HCT116 (cell line): Measurements from ENCODE around the gene DDAH1. TPM values are rescaled to one million over a fixed set of nuclear protein-coding genes. Genes with fewer than 3 reads are reported as not detected.

Source experiments
- ATAC-seq: fragments of 200-7000 bp; cut with Tn5 transposase; 2 replicates; pipeline ENCODE4 v1.9.1; 2020; ENCODE audit warnings: mild to moderate bottlenecking, moderate library complexity
- BruUV-seq: library from RNA; stranded (reverse); fragments of 400-500 nt; replicated peaks from 2 replicates; lab custom pipeline; 2021; lab: Mats Ljungman, UMichigan
- CTCF ChIA-PET: fragments of 300-600 bp; sonication (Branson Sonifier 250); formaldehyde crosslinking; loops from one replicate; lab custom pipeline; 2021; ENCODE audit warnings: antibody characterized with exemption; lab: Charles Lee
- POLR2A ChIA-PET: fragments of 300-600, 350-600 bp; sonication (Branson Sonifier 250); formaldehyde crosslinking; loops from one replicate; lab custom pipeline; 2021; ENCODE audit warnings: antibody characterized with exemption; lab: Charles Lee
- RAD21 ChIA-PET, 2 experiments: fragments of 300-600 bp; sonication (Branson Sonifier 250); formaldehyde crosslinking; loops; one replicate each; lab custom pipeline; 2023; ENCODE audit warnings: low total read pairs in 2 of 2; ENCODE audit not compliant: uncharacterized antibody in 2 of 2, unreplicated experiment in 2 of 2, low non-redundant PET in 1 of 2; lab: Charles Lee
- DNase-seq: peaks from one replicate; pipeline ENCODE4 v3.0.0-alpha.2; 2010; ENCODE audit warnings: low read depth, low spot score
- H2AFZ ChIP-seq: fragments of 200-600 bp; shearing (Covaris generic), sonication (generic); 2 replicates; pipeline ENCODE4 v1.6.1; 2017; ENCODE audit warnings: low read depth, mixed run types, mixed read lengths, antibody characterized with exemption, low read length; ENCODE audit not compliant: poor library complexity, severe bottlenecking
- H3K27ac ChIP-seq: 2 replicates; pipeline ENCODE4 v1.5.1; 2012; ENCODE audit warnings: low read depth, low read length
- H3K27me3 ChIP-seq: fragments of 200-600 bp; sonication (generic); 2 replicates; pipeline ENCODE4 v1.6.1; 2016; ENCODE audit warnings: mixed run types, low read length, mixed read lengths; ENCODE audit not compliant: insufficient read depth
- H3K36me3 ChIP-seq, 2 experiments: fragments of 200-500 bp in 1 of 2; fragments of 200-600 bp in 1 of 2; sonication (Bioruptor generic) in 1 of 2; sonication (generic) in 1 of 2; 2 replicates each; pipeline versions ENCODE4 v1.5.1 to v1.6.1; 2014 to 2016; ENCODE audit warnings: low read length in 2 of 2, inconsistent platforms in 1 of 2, mixed read lengths in 1 of 2, mixed run types in 1 of 2; ENCODE audit not compliant: insufficient read depth in 2 of 2, control insufficient read depth in 1 of 2
- H3K4me1 ChIP-seq, 2 experiments: fragments of 200-600 bp in 1 of 2; sonication (generic) in 1 of 2; 2 replicates each; pipeline versions ENCODE4 v1.5.1 to v1.6.1; 2012 to 2017; ENCODE audit warnings: low read length in 2 of 2, inconsistent platforms in 1 of 2, mild to moderate bottlenecking in 1 of 2, mixed read lengths in 1 of 2, mixed run types in 1 of 2, moderate library complexity in 1 of 2; ENCODE audit not compliant: insufficient read depth in 2 of 2, control insufficient read depth in 1 of 2
- H3K4me2 ChIP-seq: fragments of 200-600 bp; sonication (generic); 2 replicates; pipeline ENCODE4 v1.6.1; 2017; ENCODE audit warnings: mixed run types, low read length, mixed read lengths
- H3K4me3 ChIP-seq, 2 experiments: fragments of 200-600 bp in 1 of 2; sonication (generic) in 1 of 2; replicated peaks in 1 of 2; 2 replicates each; pipeline ENCODE4 v1.5.1; 2011 to 2016; ENCODE audit warnings: low read length in 2 of 2, control low read depth in 1 of 2, low read depth in 1 of 2, mild to moderate bottlenecking in 1 of 2, mixed read lengths in 1 of 2, mixed run types in 1 of 2
- H3K79me2 ChIP-seq: fragments of 200-600 bp; sonication (generic); 2 replicates; pipeline ENCODE4 v1.6.1; 2017; ENCODE audit warnings: mild to moderate bottlenecking, mixed run types, low read length, moderate library complexity, mixed read lengths; ENCODE audit not compliant: insufficient read depth
- H3K9ac ChIP-seq: fragments of 200-600 bp; sonication (generic); 2 replicates; pipeline ENCODE4 v1.6.1; 2016; ENCODE audit warnings: low read length, mixed read lengths
- H3K9me2 ChIP-seq: fragments of 200-600 bp; sonication (generic), shearing (Covaris generic); 2 replicates; pipeline ENCODE4 v1.6.1; 2017; ENCODE audit warnings: mixed run types, mild to moderate bottlenecking, moderate library complexity; ENCODE audit not compliant: insufficient read depth
- H3K9me3 ChIP-seq, 2 experiments: fragments of 200-500 bp in 1 of 2; fragments of 200-600 bp in 1 of 2; sonication (Bioruptor generic) in 1 of 2; sonication (generic) in 1 of 2; 2 replicates each; pipeline ENCODE4 v1.6.1; 2014 to 2017; ENCODE audit warnings: low read length in 2 of 2, mixed read lengths in 2 of 2, inconsistent platforms in 1 of 2, low read depth in 1 of 2, mild to moderate bottlenecking in 1 of 2, mixed run types in 1 of 2, moderate library complexity in 1 of 2; ENCODE audit not compliant: control insufficient read depth in 1 of 2, insufficient read depth in 1 of 2
- H4K20me1 ChIP-seq: fragments of 200-600 bp; sonication (generic), shearing (Covaris generic); 2 replicates; pipeline ENCODE4 v1.6.1; 2017; ENCODE audit warnings: mixed run types, mild to moderate bottlenecking, moderate library complexity; ENCODE audit not compliant: insufficient read depth
- CEBPB ChIP-seq: IDR thresholded peaks from 2 replicates; pipeline ENCODE4 v1.6.1; 2012; ENCODE audit warnings: low read depth
- EGR1 ChIP-seq: IDR thresholded peaks from 2 replicates; pipeline ENCODE4 v1.6.1; 2012; ENCODE audit warnings: low read depth
- ELF1 ChIP-seq: IDR thresholded peaks from 2 replicates; pipeline ENCODE4 v1.6.1; 2012; ENCODE audit warnings: low read depth, borderline replicate concordance
- JUND ChIP-seq: IDR thresholded peaks from 2 replicates; pipeline ENCODE4 v1.6.1; 2012
- POLR2A ChIP-seq: IDR thresholded peaks from 2 replicates; pipeline ENCODE4 v1.7.0; 2011; ENCODE audit warnings: borderline replicate concordance; ENCODE audit not compliant: insufficient read depth, insufficient read length; ENCODE audit errors: extremely low read depth
- POLR2AphosphoS5 ChIP-seq: IDR thresholded peaks from 2 replicates; pipeline ENCODE4 v1.6.1; 2011; ENCODE audit warnings: mild to moderate bottlenecking, low read depth, low read length, moderate library complexity
- REST ChIP-seq: IDR thresholded peaks from 2 replicates; pipeline ENCODE4 v1.6.1; 2012; ENCODE audit warnings: low read depth
- SP1 ChIP-seq: IDR thresholded peaks from 2 replicates; pipeline ENCODE4 v1.6.1; 2012; ENCODE audit warnings: low read depth
- SRF ChIP-seq: IDR thresholded peaks from 2 replicates; pipeline ENCODE4 v1.6.1; 2012; ENCODE audit warnings: low read depth
- TCF7L2 ChIP-seq: IDR thresholded peaks from 2 replicates; pipeline ENCODE4 v1.7.0; 2011; ENCODE audit warnings: borderline replicate concordance, inconsistent platforms; ENCODE audit not compliant: insufficient read depth, insufficient read length; ENCODE audit errors: extremely low read depth
- YY1 ChIP-seq: IDR thresholded peaks from 2 replicates; pipeline ENCODE4 v1.6.1; 2011; ENCODE audit warnings: low read length, low read depth, moderate library complexity, mild to moderate bottlenecking; ENCODE audit not compliant: insufficient replicate concordance; ENCODE audit errors: extremely low read depth
- ZFX ChIP-seq: fragments of 450-650 bp; IDR thresholded peaks from 2 replicates; pipeline ENCODE4 v1.6.1; 2017
- ZNF274 ChIP-seq: fragments of 200-500 bp; sonication (Bioruptor generic); IDR thresholded peaks from 2 replicates; pipeline ENCODE4 v1.6.1; 2014; ENCODE audit warnings: mild to moderate bottlenecking, low read depth, low read length, inconsistent platforms
- intact Hi-C: fragments of 100-400 bp; cut with micrococcal nuclease; formaldehyde crosslinking; loops from 2 replicates; pipeline ENCODE4 v1.10.0; 2022
- total RNA-seq: library from RNA; stranded (reverse); gene quantifications from one replicate; pipeline ENCODE4 v1.2.1, GENCODE V29; 2021; ENCODE audit not compliant: unreplicated experiment
- TF ChIP-seq, protein P1 (sequence below): IDR thresholded peaks from 2 replicates; pipeline ENCODE4 v1.6.1; 2012
- TF ChIP-seq, protein P2 (sequence below), 3 experiments: fragments of 200-600 bp in 1 of 3; sonication (generic) in 1 of 3; IDR thresholded peaks in 2 of 3; conservative IDR thresholded peaks in 1 of 3; 2 replicates each; pipeline ENCODE4 v1.5.1; 2012 to 2017; ENCODE audit warnings: low read depth in 2 of 3, low read length in 2 of 3, antibody characterized with exemption in 1 of 3, borderline replicate concordance in 1 of 3, control low read depth in 1 of 3, mild to moderate bottlenecking in 1 of 3, mixed read lengths in 1 of 3, mixed run types in 1 of 3, moderate library complexity in 1 of 3; ENCODE audit not compliant: insufficient read depth in 1 of 3

Gene DDAH1
- total RNA-seq, 1 experiment from 2014 or later, result 16.6 TPM

DNA sequence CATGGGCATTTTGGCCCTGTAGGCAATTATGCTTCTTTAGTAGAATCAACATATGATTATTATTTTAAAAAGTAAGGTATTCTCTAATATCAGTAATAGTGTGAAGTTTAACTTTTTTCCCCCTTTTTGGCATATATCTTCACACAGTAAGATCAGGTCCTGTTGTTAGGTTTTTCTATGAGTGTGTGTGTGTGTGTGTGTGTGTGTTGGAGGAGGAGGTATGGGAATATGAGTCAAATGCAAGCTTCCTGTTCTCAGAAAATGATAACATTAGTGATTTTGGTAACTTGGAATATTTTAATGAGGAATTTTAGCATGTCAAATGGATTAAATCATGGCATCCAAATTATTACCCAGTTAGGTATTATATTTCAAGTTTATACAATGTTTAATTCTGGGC lies 122.8 kb downstream of the DDAH1 start:
- CTCF ChIA-PET, result no interaction called here
- H3K27me3 ChIP-seq, result no peaks in the 10 kb centered on the region
- no peak for DNase-seq
- TF ChIP-seq, protein P1, sequence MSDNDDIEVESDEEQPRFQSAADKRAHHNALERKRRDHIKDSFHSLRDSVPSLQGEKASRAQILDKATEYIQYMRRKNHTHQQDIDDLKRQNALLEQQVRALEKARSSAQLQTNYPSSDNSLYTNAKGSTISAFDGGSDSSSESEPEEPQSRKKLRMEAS, result no peak
- TF ChIP-seq YY1 (no peak), EGR1 (no peak), ZFX (no peak), SP1 (no peak), ZNF274 (no peak), ELF1 (no peak), POLR2AphosphoS5 (no peak), POLR2A (no peak), TCF7L2 (no peak), SRF (no peak), CEBPB (no peak), JUND (no peak), REST (no peak)
- TF ChIP-seq, protein P2, sequence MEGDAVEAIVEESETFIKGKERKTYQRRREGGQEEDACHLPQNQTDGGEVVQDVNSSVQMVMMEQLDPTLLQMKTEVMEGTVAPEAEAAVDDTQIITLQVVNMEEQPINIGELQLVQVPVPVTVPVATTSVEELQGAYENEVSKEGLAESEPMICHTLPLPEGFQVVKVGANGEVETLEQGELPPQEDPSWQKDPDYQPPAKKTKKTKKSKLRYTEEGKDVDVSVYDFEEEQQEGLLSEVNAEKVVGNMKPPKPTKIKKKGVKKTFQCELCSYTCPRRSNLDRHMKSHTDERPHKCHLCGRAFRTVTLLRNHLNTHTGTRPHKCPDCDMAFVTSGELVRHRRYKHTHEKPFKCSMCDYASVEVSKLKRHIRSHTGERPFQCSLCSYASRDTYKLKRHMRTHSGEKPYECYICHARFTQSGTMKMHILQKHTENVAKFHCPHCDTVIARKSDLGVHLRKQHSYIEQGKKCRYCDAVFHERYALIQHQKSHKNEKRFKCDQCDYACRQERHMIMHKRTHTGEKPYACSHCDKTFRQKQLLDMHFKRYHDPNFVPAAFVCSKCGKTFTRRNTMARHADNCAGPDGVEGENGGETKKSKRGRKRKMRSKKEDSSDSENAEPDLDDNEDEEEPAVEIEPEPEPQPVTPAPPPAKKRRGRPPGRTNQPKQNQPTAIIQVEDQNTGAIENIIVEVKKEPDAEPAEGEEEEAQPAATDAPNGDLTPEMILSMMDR (IDR thresholded peaks at IDR 0.05 in 2 of 3, conservative IDR thresholded peaks at IDR 0.05 in 1 of 3; ENCODE audit: borderline replicate concordance in 1 of 3, insufficient read depth in 1 of 3, low read depth in 2 of 3, low read length in 2 of 3), result no peak
- no peak overlapping the region for H2AFZ ChIP-seq
- no peaks in the 10 kb centered on the region for H3K79me2 ChIP-seq
- no peaks in the 10 kb centered on the region for H4K20me1 ChIP-seq
- H3K27ac ChIP-seq, result no peak overlapping the region
- H3K9me3 ChIP-seq, result no peaks in the 10 kb centered on the region
- H3K9me2 ChIP-seq, result no peaks in the 10 kb centered on the region
- H3K36me3 ChIP-seq, result no peaks in the 10 kb centered on the region
- no peak overlapping the region for H3K4me3 ChIP-seq
- no peak overlapping the region for H3K9ac ChIP-seq
- intact Hi-C loops, result loop anchor here (10.0 kb wide), 1 partner anchor 163 kb away; no protein-coding TSS in a partner anchor
- ATAC-seq, result no peak
- POLR2A ChIA-PET, result no interaction called here
- H3K4me2 ChIP-seq, result no peak overlapping the region
- BruUV-seq, result no TSS peak
- RAD21 ChIA-PET, result no interaction called here
- H3K4me1 ChIP-seq, result peaks cover 41 to 42% of the 10 kb centered on the region in 2 experiments
